Measurements from ENCODE around the gene KRTAP10-6.
"Not testable (repeated sequence)": the region's sequence is repeated elsewhere in the genome, so short reads cannot be mapped to it uniquely, and the experiment has no call there.

KRTAP10-6 gene

GRCh38 chr21:44579833-44580144 is 12.5 kb downstream of the KRTAP10-6 start:
- DNase-seq = no peak

GRCh38 chr21:44579056-44579832 is 13.1 kb downstream of the KRTAP10-6 start:
- DNase-seq = no peak

DNA sequence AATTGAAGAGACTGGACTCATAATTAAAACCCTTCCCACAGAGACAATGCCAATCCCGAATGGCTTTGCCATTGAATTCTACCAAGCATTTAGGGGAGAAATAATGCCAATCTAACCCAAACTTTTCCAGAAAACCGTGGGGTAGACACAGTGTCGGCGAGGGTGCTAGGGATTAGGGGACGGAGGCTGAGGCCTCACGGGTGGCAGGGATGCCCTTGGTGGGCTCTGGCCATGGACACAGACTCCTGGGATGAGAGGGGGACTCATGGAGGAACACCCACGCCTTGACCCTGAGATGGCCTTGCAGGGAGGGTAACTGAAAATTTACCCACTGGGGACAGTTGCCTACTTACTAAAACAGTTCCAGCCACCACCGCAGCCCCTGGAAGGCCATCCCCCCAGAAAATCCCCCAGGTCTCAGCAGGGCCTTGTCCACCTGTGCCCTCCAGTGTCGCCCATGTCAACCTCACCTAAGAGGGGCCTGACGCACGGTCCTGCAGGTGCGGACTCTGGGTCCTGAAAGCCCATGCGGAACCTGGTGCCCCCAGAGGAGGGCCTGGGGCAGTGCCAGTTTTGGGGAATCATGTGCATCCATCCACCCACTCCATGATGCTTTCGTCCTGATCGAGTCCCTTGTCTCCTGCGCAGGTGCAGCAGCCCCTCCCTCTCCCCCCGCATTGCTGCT is 13.8 kb downstream of the KRTAP10-6 start:
- DNase-seq = no peak

GRCh38 chr21:44576025-44576420 is 16.3 kb downstream of the KRTAP10-6 start:
- no peak for DNase-seq

GRCh38 chr21:44575307-44576024 is 16.8 kb downstream of the KRTAP10-6 start:
- no peak for DNase-seq

DNA sequence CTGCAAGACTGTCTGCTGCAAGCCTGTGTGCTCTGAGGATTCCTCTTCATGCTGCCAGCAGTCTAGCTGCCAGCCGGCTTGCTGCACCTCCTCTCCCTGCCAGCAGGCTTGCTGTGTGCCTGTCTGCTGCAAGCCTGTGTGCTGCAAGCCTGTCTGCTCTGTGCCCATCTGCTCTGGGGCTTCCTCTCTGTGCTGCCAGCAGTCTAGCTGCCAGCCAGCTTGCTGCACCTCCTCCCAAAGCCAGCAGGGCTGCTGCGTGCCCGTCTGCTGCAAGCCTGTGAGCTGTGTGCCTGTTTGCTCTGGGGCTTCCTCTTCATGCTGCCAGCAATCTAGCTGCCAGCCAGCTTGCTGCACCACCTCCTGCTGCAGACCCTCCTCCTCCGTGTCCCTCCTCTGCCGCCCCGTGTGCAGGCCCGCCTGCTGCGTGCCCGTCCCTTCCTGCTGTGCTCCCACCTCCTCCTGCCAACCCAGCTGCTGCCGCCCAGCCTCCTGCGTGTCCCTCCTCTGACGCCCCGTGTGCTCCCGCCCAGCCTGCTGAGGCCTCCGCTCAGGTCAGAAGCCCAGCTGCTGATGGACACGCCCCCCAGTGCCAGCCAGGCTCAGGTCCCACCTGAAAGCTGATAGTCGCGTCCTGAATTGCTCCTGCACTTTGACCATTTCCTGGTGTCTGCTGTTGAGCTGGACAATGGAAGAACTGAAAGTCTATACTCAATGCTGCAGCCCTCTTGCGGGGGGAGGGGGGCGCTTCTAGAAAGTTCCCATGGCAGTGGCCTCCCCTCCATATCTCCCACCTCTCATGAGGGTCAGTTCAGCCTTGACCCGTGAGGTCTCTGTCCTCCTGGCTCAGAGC is 17.6 kb downstream of the KRTAP10-6 start:
- DNase-seq = no peak

- DNase-seq = not testable (repeated sequence)
These were observed 18.5 kb downstream of the KRTAP10-6 start, which contains the start of gene KRTAP10-4 for GRCh38 chr21:44573630-44574456. Gene KRTAP10-4 (plus strand): TSS chr21:44573729. CDS start chr21:44573759, 30 bp downstream.

DNA sequence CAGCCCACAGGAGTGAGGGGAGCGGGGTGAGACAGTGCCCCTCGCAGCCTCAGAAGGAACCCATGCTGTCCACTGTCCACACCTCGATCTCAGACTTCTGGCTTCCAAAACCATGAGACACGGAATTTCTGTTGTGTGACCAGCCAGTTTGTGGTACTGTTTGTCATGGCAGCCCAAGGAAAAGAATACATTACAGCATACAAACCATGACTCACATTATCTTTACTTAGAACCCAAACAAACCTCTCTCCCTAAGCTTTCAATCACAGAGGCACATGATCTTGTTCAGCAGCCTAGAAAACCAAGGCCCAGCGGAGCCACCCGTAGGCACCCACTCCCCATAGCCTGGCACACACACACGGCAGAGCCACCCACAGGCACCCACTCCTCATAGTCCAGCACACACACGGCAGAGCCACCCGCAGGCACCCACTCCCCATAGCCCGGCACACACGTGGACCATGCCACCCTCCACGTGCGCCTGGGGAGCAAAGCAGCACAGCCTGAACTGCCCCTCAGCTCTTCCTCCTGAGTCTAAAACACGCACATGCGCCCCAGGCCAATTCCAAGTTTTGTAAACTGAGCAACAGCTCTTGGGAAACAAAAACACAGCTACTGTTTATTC is 19.2 kb downstream of the KRTAP10-6 start:
- DNase-seq = no peak

GRCh38 chr21:44571844-44572782 is 20.2 kb downstream of the KRTAP10-6 start:
- no peak for DNase-seq

GRCh38 chr21:44571296-44571695 is 21.0 kb downstream of the KRTAP10-6 start:
- DNase-seq = no peak

DNA sequence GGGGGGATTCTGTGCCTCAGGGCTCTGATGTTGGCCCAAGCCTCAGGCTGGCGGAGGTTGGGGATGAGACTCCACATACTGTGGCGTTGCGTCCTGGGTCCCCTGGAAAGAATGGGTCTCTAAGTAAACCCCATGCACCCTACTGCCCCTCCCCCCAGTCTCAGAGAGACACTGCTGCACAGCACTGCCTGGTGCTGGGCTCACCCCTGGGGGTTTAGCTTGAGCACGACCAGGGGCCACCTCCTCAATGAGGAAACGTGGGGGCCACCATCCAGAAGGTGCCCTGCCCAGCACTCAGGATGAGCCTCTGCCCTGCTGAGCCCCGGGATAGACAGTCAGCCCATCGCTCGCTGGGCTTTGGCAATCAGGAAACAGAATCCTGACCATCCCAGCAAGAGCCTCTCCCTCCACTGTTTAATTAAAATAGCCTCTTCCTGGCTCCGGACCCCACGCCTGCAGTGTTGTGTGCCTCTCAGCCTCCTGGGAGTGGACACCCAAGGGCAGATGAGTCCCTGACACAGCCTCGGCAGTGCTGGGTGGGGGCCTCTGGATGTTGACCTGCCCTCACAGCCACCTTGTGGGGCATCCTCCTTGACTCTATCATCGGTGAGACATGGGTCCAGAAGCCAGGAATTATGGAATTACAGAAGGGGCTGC is 22.3 kb downstream of the KRTAP10-6 start:
- no peak for DNase-seq

- no peak for DNase-seq
These were observed 23.4 kb downstream of the KRTAP10-6 start for GRCh38 chr21:44568667-44569556.

DNA sequence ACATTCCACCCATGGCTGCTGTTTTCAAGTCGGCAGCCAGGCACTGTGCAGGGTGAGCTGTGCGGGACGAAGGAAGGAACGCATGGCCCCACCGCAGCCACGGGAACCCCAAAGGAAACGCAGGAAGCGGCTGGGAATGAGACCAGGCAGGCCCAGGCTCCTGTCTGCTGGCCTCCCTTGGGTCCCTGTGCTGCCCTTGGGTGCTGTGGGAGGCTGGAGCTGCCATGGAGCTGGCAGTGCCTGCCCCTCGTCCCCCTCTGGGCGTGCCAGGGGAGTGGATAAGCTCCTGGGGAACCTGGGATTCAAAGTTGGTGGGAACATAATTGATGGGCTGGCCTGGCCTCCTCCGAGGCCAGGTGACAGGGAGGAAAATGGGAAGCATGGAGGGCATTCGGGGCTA is 24.0 kb downstream of the KRTAP10-6 start:
- DNase-seq = no peak

GRCh38 chr21:44567481-44568171 is 24.7 kb downstream of the KRTAP10-6 start:
- no peak for DNase-seq

DNA sequence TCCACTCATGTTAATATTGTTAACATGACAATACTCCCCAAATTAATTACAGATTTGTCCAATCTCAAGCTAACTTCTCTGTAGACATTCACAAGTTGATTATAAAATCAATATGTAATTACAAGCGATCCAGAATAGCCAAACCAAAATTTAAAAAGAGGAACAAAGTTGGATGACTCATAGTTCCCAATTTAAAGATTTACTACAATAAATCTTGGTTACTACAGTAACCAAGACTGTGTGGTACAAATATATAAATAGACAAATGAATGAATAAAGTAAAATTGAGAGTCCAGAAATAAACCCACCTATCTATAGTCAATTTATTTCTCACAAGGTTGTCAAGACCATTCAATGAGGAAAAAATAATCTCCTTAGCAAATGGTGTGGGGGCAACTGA is 25.9 kb downstream of the KRTAP10-6 start:
- DNase-seq = no peak

GRCh38 chr21:44564886-44565598 is 27.3 kb downstream of the KRTAP10-6 start:
- DNase-seq = no peak

Measured in nucleus accumbens (tissue), 56 donors.